HEK293T (cell line): ENCODE measurements around the gene ITGA11.

Experiments used
- CTBP1 ChIP-seq: fragments of 450-650 bp; IDR thresholded peaks from 2 replicates; pipeline ENCODE4 v1.6.1; 2016; ENCODE audit warnings: borderline replicate concordance
- ELF4 ChIP-seq: fragments of 450-650 bp; IDR thresholded peaks from 2 replicates; pipeline ENCODE4 v1.6.1; 2017; ENCODE audit warnings: antibody characterized with exemption
- FOXK2 ChIP-seq: fragments of 450-650 bp; IDR thresholded peaks from 2 replicates; pipeline ENCODE4 v1.6.1; 2016; ENCODE audit warnings: mild to moderate bottlenecking
- LEF1 ChIP-seq: fragments of 450-650 bp; IDR thresholded peaks from 2 replicates; pipeline ENCODE4 v1.6.1; 2017; ENCODE audit warnings: mild to moderate bottlenecking, borderline replicate concordance
- SP1 ChIP-seq: fragments of 450-650 bp; IDR thresholded peaks from 2 replicates; pipeline ENCODE4 v1.6.1; 2017
- SUZ12 ChIP-seq: fragments of 450-650 bp; IDR thresholded peaks from 2 replicates; pipeline ENCODE4 v1.6.1; 2016; ENCODE audit warnings: mild to moderate bottlenecking
- TARDBP ChIP-seq: fragments of 450-650 bp; IDR thresholded peaks from 2 replicates; pipeline ENCODE4 v1.6.1; 2016
- TF ChIP-seq, protein P1 (sequence below): fragments of 450-650 bp; IDR thresholded peaks from 2 replicates; pipeline ENCODE4 v1.6.1; 2016

DNA sequence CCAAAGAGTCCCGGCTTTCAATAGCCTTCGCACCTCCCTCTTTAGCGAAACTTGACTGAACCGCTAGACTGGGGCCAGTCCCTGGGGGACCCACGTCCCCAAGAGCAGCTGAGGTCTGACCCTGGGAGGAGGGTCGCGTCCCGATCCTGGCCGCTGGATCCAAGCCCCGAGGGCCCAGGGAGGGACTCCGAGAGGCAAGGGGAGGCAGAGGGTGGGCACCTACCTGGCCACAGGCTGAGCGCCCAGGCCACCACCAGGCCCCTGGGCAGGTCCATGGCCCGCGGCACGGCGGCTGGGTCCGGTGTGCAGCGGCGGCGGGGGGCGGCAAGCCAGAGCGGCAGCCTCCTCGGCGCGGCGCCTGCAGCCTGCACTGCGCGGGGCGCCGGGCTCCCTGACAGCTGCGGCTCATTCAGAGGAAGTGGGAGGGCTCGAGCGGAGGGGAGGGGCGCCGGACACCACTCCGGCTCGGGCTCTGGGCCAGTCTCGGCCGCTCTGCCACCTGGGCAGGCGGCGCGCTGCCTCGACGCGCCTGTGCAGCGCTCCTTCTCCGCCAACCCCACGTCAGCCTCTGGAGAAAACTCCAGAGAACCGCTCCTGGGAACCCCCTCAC lies at the start of gene ITGA11:
- TF ChIP-seq FOXK2 (no peak), ELF4 (no peak), SP1 (no peak), CTBP1 (no peak), TARDBP (no peak), SUZ12 (no peak), LEF1 (no peak)
- TF ChIP-seq, protein P1, sequence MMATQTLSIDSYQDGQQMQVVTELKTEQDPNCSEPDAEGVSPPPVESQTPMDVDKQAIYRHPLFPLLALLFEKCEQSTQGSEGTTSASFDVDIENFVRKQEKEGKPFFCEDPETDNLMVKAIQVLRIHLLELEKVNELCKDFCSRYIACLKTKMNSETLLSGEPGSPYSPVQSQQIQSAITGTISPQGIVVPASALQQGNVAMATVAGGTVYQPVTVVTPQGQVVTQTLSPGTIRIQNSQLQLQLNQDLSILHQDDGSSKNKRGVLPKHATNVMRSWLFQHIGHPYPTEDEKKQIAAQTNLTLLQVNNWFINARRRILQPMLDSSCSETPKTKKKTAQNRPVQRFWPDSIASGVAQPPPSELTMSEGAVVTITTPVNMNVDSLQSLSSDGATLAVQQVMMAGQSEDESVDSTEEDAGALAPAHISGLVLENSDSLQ, result no peak
